Measurements from ENCODE around the gene VSIR. TPM values are rescaled to one million over a fixed set of nuclear protein-coding genes. Genes with fewer than 3 reads are reported as not detected.

Gene VSIR
- total and polyA plus RNA-seq, 9 of the 15 experiments (the other 6 are each of a cell fraction or from before 2014, with no cell fraction given): 0.14 to 20.5 (median 9.3) TPM

GRCh38 chr10:71748671-71749191 is 24.6 kb downstream of the VSIR start (continued):
- peak in 1 of 2 experiments; percentile 28 for TF ChIP-seq E2F6 (IDR thresholded peaks at IDR 0.05; ENCODE audit: borderline replicate concordance in 1 of 2, extremely low read depth in 1 of 2, insufficient read depth in 1 of 2, insufficient read length in 1 of 2, low read depth in 1 of 2, low read length in 1 of 2, poor library complexity in 1 of 2, severe bottlenecking in 1 of 2)
- no peak for TF ChIP-seq ZNF668 (CRISPR knock-in tag; IDR thresholded peaks at IDR 0.05)
- TF ChIP-seq ILF3 (IDR thresholded peaks at IDR 0.05; ENCODE audit: borderline replicate concordance): no peak
- TF ChIP-seq E2F5 (CRISPR knock-in tag; IDR thresholded peaks at IDR 0.05): no peak
- 0 out of 2 replicates have a peak, but pooled peaks have one; percentile 34 for TF ChIP-seq CEBPG (CRISPR knock-in tag; IDR thresholded peaks at IDR 0.05)
- TF ChIP-seq CEBPG (tag; conservative IDR thresholded peaks at IDR 0.05 in 1 of 2, IDR thresholded peaks at IDR 0.05 in 1 of 2): no peak
- no peak for TF ChIP-seq ADNP (tag; IDR thresholded peaks at IDR 0.05)
- no peak for TF ChIP-seq NFE2 (IDR thresholded peaks at IDR 0.05; ENCODE audit: low read depth)
- TF ChIP-seq CBX1 (IDR thresholded peaks at IDR 0.05; ENCODE audit: low read depth): no peak
- TF ChIP-seq ZNF655 (CRISPR knock-in tag; IDR thresholded peaks at IDR 0.05): no peak
- no peak for TF ChIP-seq ZBTB5 (IDR thresholded peaks at IDR 0.05)
- no peak for TF ChIP-seq ZNF695 (CRISPR knock-in tag; IDR thresholded peaks at IDR 0.05)
- TF ChIP-seq EWSR1 (IDR thresholded peaks at IDR 0.05; ENCODE audit: borderline replicate concordance, low read depth, partially characterized antibody): no peak
- TF ChIP-seq MYNN (IDR thresholded peaks at IDR 0.05): no peak; the same call in 1 of the 2 replicates
- no peak for TF ChIP-seq MYNN (CRISPR knock-in tag; IDR thresholded peaks at IDR 0.05)
- TF ChIP-seq GTF2A2 (tag; IDR thresholded peaks at IDR 0.05): no peak
- TF ChIP-seq NFXL1 (CRISPR knock-in tag; IDR thresholded peaks at IDR 0.05): no peak
- peak; percentile 56; the same call in 1 of the 2 replicates for TF ChIP-seq ZNF592 (IDR thresholded peaks at IDR 0.05)
- TF ChIP-seq MAX (CRISPR knock-in tag; IDR thresholded peaks at IDR 0.05): no peak
